H1 (cell line): ENCODE results near the gene ATP23. TPM values are rescaled to one million over a fixed set of nuclear protein-coding genes. Genes with fewer than 3 reads are reported as not detected.

ENCODE experiments used
- CTCF ChIA-PET: fragments of 300-600 bp; sonication (Branson Sonifier 250); formaldehyde crosslinking; loops from one replicate; lab custom pipeline; 2021; ENCODE audit not compliant: partially characterized antibody; lab: Charles Lee
- POLR2A ChIA-PET: fragments of 300-600 bp; sonication (Branson Sonifier 250); formaldehyde crosslinking; loops from one replicate; lab custom pipeline; 2021; ENCODE audit warnings: inconsistent platforms; ENCODE audit not compliant: partially characterized antibody; lab: Charles Lee
- DNase-seq, 2 experiments: peaks; one replicate each; pipeline versions ENCODE4 v3.0.0 to v3.0.0-alpha.2; 2010 to 2022; ENCODE audit warnings: low spot score in 2 of 2, low read depth in 1 of 2, mixed read lengths in 1 of 2
- FAIRE-seq: peaks from 2 replicates; lab custom pipeline; 2011; peaks lifted over from hg19 to GRCh38; lab: Jason Lieb, UNC
- H2AFZ ChIP-seq: 2 replicates; pipeline ENCODE4 v1.8.1; 2012; ENCODE audit warnings: low read length, inconsistent platforms
- H2AK5ac ChIP-seq: 2 replicates; pipeline ENCODE4 v1.6.1; 2013; ENCODE audit warnings: low read depth, low read length
- H2BK120ac ChIP-seq: replicated peaks from 2 replicates; pipeline ENCODE3; 2013; ENCODE audit warnings: low read depth, low read length, inconsistent platforms
- H2BK12ac ChIP-seq: 2 replicates; pipeline ENCODE4 v1.6.1; 2013; ENCODE audit warnings: low read depth, low read length
- H2BK15ac ChIP-seq: 2 replicates; pipeline ENCODE4 v1.6.1; 2013; ENCODE audit warnings: low read length
- H2BK20ac ChIP-seq: 2 replicates; pipeline ENCODE4 v1.6.1; 2013; ENCODE audit warnings: low read length
- H2BK5ac ChIP-seq: 2 replicates; pipeline ENCODE4 v1.6.1; 2013; ENCODE audit warnings: low read depth, low read length
- H3K14ac ChIP-seq: 2 replicates; pipeline ENCODE4 v1.6.1; 2013; ENCODE audit warnings: inconsistent platforms; ENCODE audit not compliant: insufficient read length
- H3K18ac ChIP-seq: 2 replicates; pipeline ENCODE4 v1.6.1; 2013; ENCODE audit warnings: low read length; ENCODE audit errors: extremely low read depth
- H3K23ac ChIP-seq: 2 replicates; pipeline ENCODE4 v1.6.1; 2013; ENCODE audit warnings: inconsistent platforms; ENCODE audit not compliant: insufficient read length
- H3K23me2 ChIP-seq: 2 replicates; pipeline ENCODE4 v1.6.1; 2013; ENCODE audit warnings: low read depth, low read length
- H3K27ac ChIP-seq: 2 replicates; pipeline ENCODE4 v1.6.1; 2011; ENCODE audit warnings: low read depth, low read length, inconsistent platforms
- H3K27me3 ChIP-seq, 4 experiments: replicated peaks in 1 of 4; 1 replicate in 1 of 4; 2 replicates in 3 of 4; pipeline versions ENCODE4 v1.6.1 to v1.8.1; 2011 to 2013; ENCODE audit warnings: low read length in 3 of 4, mild to moderate bottlenecking in 3 of 4, inconsistent platforms in 2 of 4, mixed read lengths in 2 of 4, moderate library complexity in 1 of 4; ENCODE audit not compliant: control insufficient read depth in 3 of 4, insufficient read depth in 3 of 4; ENCODE audit errors: extremely low read depth in 1 of 4
- H3K36me3 ChIP-seq, 4 experiments: 2 replicates each; pipeline versions ENCODE4 v1.6.1 to v1.8.1; 2011 to 2013; ENCODE audit warnings: mild to moderate bottlenecking in 4 of 4, low read length in 3 of 4, moderate library complexity in 2 of 4, control low read depth in 1 of 4, inconsistent platforms in 1 of 4; ENCODE audit not compliant: insufficient read depth in 4 of 4, control insufficient read depth in 2 of 4
- H3K4ac ChIP-seq: replicated peaks from 2 replicates; pipeline ENCODE3; 2013; ENCODE audit warnings: low read length, low read depth, mixed read lengths, inconsistent platforms; ENCODE audit not compliant: insufficient read length
- H3K4me1 ChIP-seq, 4 experiments: replicated peaks in 1 of 4; 1 replicate in 1 of 4; 2 replicates in 3 of 4; pipeline versions ENCODE4 v1.6.1 to v1.8.1; 2011 to 2013; ENCODE audit warnings: low read length in 3 of 4, inconsistent platforms in 2 of 4, mixed read lengths in 1 of 4; ENCODE audit not compliant: insufficient read depth in 4 of 4, control insufficient read depth in 3 of 4
- H3K4me2 ChIP-seq, 2 experiments: 2 replicates each; pipeline versions ENCODE4 v1.6.1 to v1.8.1; 2011 to 2013; ENCODE audit warnings: low read depth in 2 of 2, low read length in 2 of 2, control low read depth in 1 of 2, inconsistent platforms in 1 of 2, mild to moderate bottlenecking in 1 of 2; ENCODE audit not compliant: insufficient read depth in 1 of 2
- H3K4me3 ChIP-seq, 4 experiments: fragments of 200-600, 300-600 bp in 1 of 4; sonication (generic), shearing (Covaris generic), sonication (Bioruptor Twin) in 1 of 4; 2 replicates each; pipeline versions ENCODE4 v1.5.1 to v1.8.1; 2011 to 2016; ENCODE audit warnings: low read length in 4 of 4, low read depth in 3 of 4, control low read depth in 2 of 4, inconsistent platforms in 2 of 4, mild to moderate bottlenecking in 2 of 4, mixed read lengths in 1 of 4, moderate library complexity in 1 of 4; ENCODE audit not compliant: insufficient read depth in 2 of 4; ENCODE audit errors: extremely low read depth in 1 of 4
- H3K56ac ChIP-seq: replicated peaks from 2 replicates; pipeline ENCODE3; 2013; ENCODE audit warnings: low read depth, mild to moderate bottlenecking, mixed read lengths, low read length, inconsistent platforms; ENCODE audit not compliant: insufficient read length
- H3K79me1 ChIP-seq: 2 replicates; pipeline ENCODE4 v1.6.1; 2013; ENCODE audit warnings: low read depth, low read length, control low read depth
- H3K79me2 ChIP-seq, 2 experiments: 2 replicates each; pipeline versions ENCODE4 v1.6.1 to v1.8.1; 2012 to 2013; ENCODE audit warnings: low read length in 2 of 2, mild to moderate bottlenecking in 2 of 2, inconsistent platforms in 1 of 2; ENCODE audit not compliant: insufficient read depth in 2 of 2, control insufficient read depth in 1 of 2
- H3K9ac ChIP-seq, 4 experiments: replicated peaks in 1 of 4; 1 replicate in 1 of 4; 2 replicates in 3 of 4; pipeline versions ENCODE4 v1.6.1 to v1.8.1; 2011 to 2013; ENCODE audit warnings: low read depth in 3 of 4, low read length in 3 of 4, control low read depth in 2 of 4, mild to moderate bottlenecking in 2 of 4, moderate library complexity in 2 of 4, inconsistent platforms in 1 of 4; ENCODE audit errors: extremely low read depth in 1 of 4
- H3K9me3 ChIP-seq, 2 experiments: 2 replicates each; pipeline versions ENCODE4 v1.6.1 to v1.8.1; 2012 to 2013; ENCODE audit warnings: mild to moderate bottlenecking in 2 of 2, moderate library complexity in 2 of 2, control low read depth in 1 of 2, inconsistent platforms in 1 of 2, low read depth in 1 of 2, low read length in 1 of 2, mixed read lengths in 1 of 2; ENCODE audit not compliant: insufficient read depth in 2 of 2
- H4K20me1 ChIP-seq, 2 experiments: replicated peaks in 1 of 2; 2 replicates each; pipeline versions ENCODE3 to v1.8.1; 2011 to 2013; ENCODE audit warnings: inconsistent platforms in 2 of 2, low read length in 2 of 2, mild to moderate bottlenecking in 1 of 2; ENCODE audit not compliant: insufficient read depth in 2 of 2, control insufficient read depth in 1 of 2
- H4K5ac ChIP-seq: 2 replicates; pipeline ENCODE4 v1.6.1; 2013; ENCODE audit warnings: low read length, low read depth, mixed read lengths, inconsistent platforms; ENCODE audit not compliant: insufficient read length
- H4K8ac ChIP-seq: 2 replicates; pipeline ENCODE4 v1.8.0; 2013; ENCODE audit warnings: mild to moderate bottlenecking, moderate library complexity, low read length, inconsistent platforms; ENCODE audit not compliant: insufficient read depth; ENCODE audit errors: extremely low read depth
- H4K91ac ChIP-seq: replicated peaks from 2 replicates; pipeline ENCODE3; 2013; ENCODE audit warnings: low read length, mixed read lengths, inconsistent platforms; ENCODE audit not compliant: insufficient read length
- ATF2 ChIP-seq: IDR thresholded peaks from 2 replicates; pipeline ENCODE4 v1.6.1; 2012; ENCODE audit warnings: low read length, inconsistent platforms
- ATF3 ChIP-seq: IDR thresholded peaks from 2 replicates; pipeline ENCODE4 v1.6.1; 2011; ENCODE audit warnings: low read depth, mild to moderate bottlenecking, low read length; ENCODE audit not compliant: insufficient read depth
- BRCA1 ChIP-seq: IDR thresholded peaks from 2 replicates; pipeline ENCODE4 v1.6.1; 2012; ENCODE audit warnings: low read depth, low read length, improper control_type of control experiment
- CEBPB ChIP-seq: IDR thresholded peaks from 2 replicates; pipeline ENCODE4 v1.6.1; 2012; ENCODE audit warnings: low read depth, low read length
- CREB1 ChIP-seq: IDR thresholded peaks from 2 replicates; pipeline ENCODE4 v1.6.1; 2012; ENCODE audit warnings: inconsistent platforms
- EP300 ChIP-seq, 2 experiments: IDR thresholded peaks; 1 replicate in 1 of 2; 2 replicates in 1 of 2; pipeline ENCODE4 v1.6.1; 2011 to 2012; ENCODE audit warnings: low read depth in 2 of 2, low read length in 2 of 2, mild to moderate bottlenecking in 2 of 2, borderline replicate concordance in 1 of 2, inconsistent platforms in 1 of 2, moderate library complexity in 1 of 2
- MAX ChIP-seq: IDR thresholded peaks from 2 replicates; pipeline ENCODE4 v1.6.1; 2012; ENCODE audit warnings: inconsistent platforms
- POU5F1 ChIP-seq: IDR thresholded peaks from 2 replicates; pipeline ENCODE4 v1.6.1; 2011; ENCODE audit warnings: low read depth, mild to moderate bottlenecking, low read length, moderate library complexity
- RBBP5 ChIP-seq: IDR thresholded peaks from 2 replicates; pipeline ENCODE4 v1.7.1; 2012; ENCODE audit warnings: low read depth, mild to moderate bottlenecking, inconsistent platforms, low read length, moderate library complexity, borderline replicate concordance
- SAP30 ChIP-seq: fragments of 300-600 bp; sonication (generic); IDR thresholded peaks from 2 replicates; pipeline ENCODE4 v1.7.1; 2012; ENCODE audit warnings: low read length, moderate library complexity, mild to moderate bottlenecking, inconsistent platforms; ENCODE audit not compliant: insufficient read depth, insufficient replicate concordance
- SP1 ChIP-seq: IDR thresholded peaks from 2 replicates; pipeline ENCODE4 v1.6.1; 2011; ENCODE audit warnings: low read depth, low read length
- SP4 ChIP-seq: IDR thresholded peaks from 2 replicates; pipeline ENCODE4 v1.6.1; 2012; ENCODE audit warnings: low read length, inconsistent platforms
- WGBS, 2 experiments: shearing (Covaris generic) in 1 of 2; methylation state at CpG; one replicate each; pipeline versions ENCODE4 v1.1.6 to v1.1.7; 2013 to 2015; ENCODE audit warnings: low lambda C conversion rate in 2 of 2, mixed read lengths in 2 of 2, inconsistent platforms in 1 of 2, low coverage in 1 of 2, missing lambda C conversion rate in 1 of 2; ENCODE audit not compliant: insufficient replicate concordance in 2 of 2, insufficient coverage in 1 of 2, insufficient read length in 1 of 2; ENCODE audit errors: extremely low coverage in 1 of 2, missing lambda C conversion rate in 1 of 2; 5-methylcytosine and 5-hydroxymethylcytosine counted together
- polyA plus RNA-seq, 7 experiments: library from polyadenylated mRNA; depleted of rRNA in 3 of 7; stranded (reverse) in 5 of 7; unstranded in 2 of 7; fragments of >200 nt in 5 of 7; fragments of 200-250 nt in 2 of 7; gene quantifications; 1 replicate in 5 of 7; 2 replicates in 1 of 7; 4 replicates in 1 of 7; pipeline versions ENCODE4 v1.2.1 to v1.2.3, GENCODE V29; 2011 to 2013; ENCODE audit warnings: missing spikeins in 2 of 7, mixed read lengths in 2 of 7
- total RNA-seq: library from RNA; stranded (reverse); fragmentation: NEBNext Ultra II Directional; extraction: Animal tissue kit (Norgen Biotek cat#: 25700); gene quantifications from 2 replicates; pipeline ENCODE4 v1.2.1, GENCODE V29; 2021

ATP23 gene
- total and polyA plus RNA-seq, 2 of the 8 experiments (the other 6 are each of a cell fraction or from before 2014, with no cell fraction given) = 10.2 to 13.5 TPM

- Histone ChIP-seq H2BK15ac (no peak overlapping the region), H2AFZ (no peak overlapping the region), H2BK5ac (no peak overlapping the region), H3K9ac (no peak overlapping the region), H3K4me3 (no peak overlapping the region), H4K20me1 (no peaks in the 10 kb centered on the region), H3K18ac (no peak overlapping the region), H2BK12ac (no peak overlapping the region), H3K27ac (no peak overlapping the region), H3K4me1 (no peaks in the 10 kb centered on the region), H3K23me2 (no peaks in the 10 kb centered on the region), H3K79me1 (no peaks in the 10 kb centered on the region), H4K8ac (no peak overlapping the region), H2BK120ac (no peak overlapping the region), H4K5ac (no peak overlapping the region), H3K36me3 (no peaks in the 10 kb centered on the region), H2BK20ac (no peak overlapping the region), H3K9me3 (no peaks in the 10 kb centered on the region), H3K14ac (no peak overlapping the region), H3K4me2 (no peak overlapping the region), H3K79me2 (no peaks in the 10 kb centered on the region), H3K56ac (no peak overlapping the region), H3K23ac (no peak overlapping the region), H2AK5ac (no peak overlapping the region), H3K27me3 (peaks cover 0 to 4% (median 0%) of the 10 kb centered on the region in 4 experiments; a peak in 4 of 7 replicates), H4K91ac (no peak overlapping the region), H3K4ac (no peak overlapping the region)
- WGBS, 2 experiments = 86% methylated on average over 4 of the region's 4 CpGs; no CpG with 5 or more reads in 1 of the 2 experiments
- FAIRE-seq (no peak), DNase-seq (no peak)
- POLR2A ChIA-PET = interaction anchor here (4.5 kb wide), 1 partner anchor 63 kb away, joined by 22 read pairs; the partner anchor contains the start of gene CTDSP2
- CTCF ChIA-PET = interaction anchor here (0.7 to 10.7 kb wide), 7 partner anchors 10 to 126 kb away, joined by 3 to 181 read pairs (median 6); partner anchors contain the start of gene AVIL
- TF ChIP-seq SP4 (no peak), CEBPB (no peak), MAX (no peak), CREB1 (no peak), POU5F1 (no peak), RBBP5 (no peak), EP300 (IDR thresholded peaks at IDR 0.05; ENCODE audit: borderline replicate concordance in 1 of 2, low read depth in 2 of 2, low read length in 2 of 2) (no peak), ATF2 (no peak), ATF3 (no peak), SAP30 (no peak), SP1 (no peak), BRCA1 (no peak)
Measured at GRCh38 chr12:57909056-57909455, 32.3 kb upstream of the ATP23 start.
